ENCODE measurements around the gene SERPINE1.

- TF ChIP-seq, protein P1, sequence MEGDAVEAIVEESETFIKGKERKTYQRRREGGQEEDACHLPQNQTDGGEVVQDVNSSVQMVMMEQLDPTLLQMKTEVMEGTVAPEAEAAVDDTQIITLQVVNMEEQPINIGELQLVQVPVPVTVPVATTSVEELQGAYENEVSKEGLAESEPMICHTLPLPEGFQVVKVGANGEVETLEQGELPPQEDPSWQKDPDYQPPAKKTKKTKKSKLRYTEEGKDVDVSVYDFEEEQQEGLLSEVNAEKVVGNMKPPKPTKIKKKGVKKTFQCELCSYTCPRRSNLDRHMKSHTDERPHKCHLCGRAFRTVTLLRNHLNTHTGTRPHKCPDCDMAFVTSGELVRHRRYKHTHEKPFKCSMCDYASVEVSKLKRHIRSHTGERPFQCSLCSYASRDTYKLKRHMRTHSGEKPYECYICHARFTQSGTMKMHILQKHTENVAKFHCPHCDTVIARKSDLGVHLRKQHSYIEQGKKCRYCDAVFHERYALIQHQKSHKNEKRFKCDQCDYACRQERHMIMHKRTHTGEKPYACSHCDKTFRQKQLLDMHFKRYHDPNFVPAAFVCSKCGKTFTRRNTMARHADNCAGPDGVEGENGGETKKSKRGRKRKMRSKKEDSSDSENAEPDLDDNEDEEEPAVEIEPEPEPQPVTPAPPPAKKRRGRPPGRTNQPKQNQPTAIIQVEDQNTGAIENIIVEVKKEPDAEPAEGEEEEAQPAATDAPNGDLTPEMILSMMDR (IDR thresholded peaks at IDR 0.05): no peak
- TF ChIP-seq POLR2AphosphoS5 (IDR thresholded peaks at IDR 0.05; ENCODE audit: low read depth, low read length): no peak
- TF ChIP-seq, protein P2, sequence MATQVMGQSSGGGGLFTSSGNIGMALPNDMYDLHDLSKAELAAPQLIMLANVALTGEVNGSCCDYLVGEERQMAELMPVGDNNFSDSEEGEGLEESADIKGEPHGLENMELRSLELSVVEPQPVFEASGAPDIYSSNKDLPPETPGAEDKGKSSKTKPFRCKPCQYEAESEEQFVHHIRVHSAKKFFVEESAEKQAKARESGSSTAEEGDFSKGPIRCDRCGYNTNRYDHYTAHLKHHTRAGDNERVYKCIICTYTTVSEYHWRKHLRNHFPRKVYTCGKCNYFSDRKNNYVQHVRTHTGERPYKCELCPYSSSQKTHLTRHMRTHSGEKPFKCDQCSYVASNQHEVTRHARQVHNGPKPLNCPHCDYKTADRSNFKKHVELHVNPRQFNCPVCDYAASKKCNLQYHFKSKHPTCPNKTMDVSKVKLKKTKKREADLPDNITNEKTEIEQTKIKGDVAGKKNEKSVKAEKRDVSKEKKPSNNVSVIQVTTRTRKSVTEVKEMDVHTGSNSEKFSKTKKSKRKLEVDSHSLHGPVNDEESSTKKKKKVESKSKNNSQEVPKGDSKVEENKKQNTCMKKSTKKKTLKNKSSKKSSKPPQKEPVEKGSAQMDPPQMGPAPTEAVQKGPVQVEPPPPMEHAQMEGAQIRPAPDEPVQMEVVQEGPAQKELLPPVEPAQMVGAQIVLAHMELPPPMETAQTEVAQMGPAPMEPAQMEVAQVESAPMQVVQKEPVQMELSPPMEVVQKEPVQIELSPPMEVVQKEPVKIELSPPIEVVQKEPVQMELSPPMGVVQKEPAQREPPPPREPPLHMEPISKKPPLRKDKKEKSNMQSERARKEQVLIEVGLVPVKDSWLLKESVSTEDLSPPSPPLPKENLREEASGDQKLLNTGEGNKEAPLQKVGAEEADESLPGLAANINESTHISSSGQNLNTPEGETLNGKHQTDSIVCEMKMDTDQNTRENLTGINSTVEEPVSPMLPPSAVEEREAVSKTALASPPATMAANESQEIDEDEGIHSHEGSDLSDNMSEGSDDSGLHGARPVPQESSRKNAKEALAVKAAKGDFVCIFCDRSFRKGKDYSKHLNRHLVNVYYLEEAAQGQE (IDR thresholded peaks at IDR 0.05; ENCODE audit: insufficient read depth in 1 of 2, low read depth in 2 of 2, low read length in 1 of 2): no peak
- no peak for TF ChIP-seq SIN3A (IDR thresholded peaks at IDR 0.05; ENCODE audit: borderline replicate concordance, insufficient read depth, low read depth, low read length)
Measured at GRCh38 chr7:101104193-101104713, 22.7 kb upstream of the SERPINE1 start.
